HG03196 (cell line): ENCODE results near the gene ATP2A1.
A peak's percentile ranks its signal among the peaks of the same experiment; 100 is the strongest.
"Not testable (repeated sequence)": the region's sequence is repeated elsewhere in the genome, so short reads cannot be mapped to it uniquely, and the experiment has no call there.

Source experiments
- ATAC-seq: cut with Tn5 transposase; IDR thresholded peaks from one replicate; pipeline ENCODE4 v1.9.1; 2021; ENCODE audit not compliant: unreplicated experiment

ATP2A1 gene

GRCh38 chr16:28858421-28858820, 19.9 kb upstream of the ATP2A1 start:
- no peak for ATAC-seq

- ATAC-seq, result no peak
Observed at GRCh38 chr16:28859326-28859725, 19.0 kb upstream of the ATP2A1 start.

- no peak for ATAC-seq
Observed at GRCh38 chr16:28863929-28864793, 14.1 kb upstream of the ATP2A1 start.

- ATAC-seq, result no peak
Observed at GRCh38 chr16:28865001-28865688, 13.1 kb upstream of the ATP2A1 start.

GRCh38 chr16:28865722-28866453, 12.4 kb upstream of the ATP2A1 start:
- ATAC-seq, result no peak

GRCh38 chr16:28866454-28866804, 11.9 kb upstream of the ATP2A1 start:
- ATAC-seq, result no peak

GRCh38 chr16:28867241-28867640, 11.0 kb upstream of the ATP2A1 start:
- ATAC-seq, result no peak

GRCh38 chr16:28867646-28868045, 10.6 kb upstream of the ATP2A1 start:
- ATAC-seq, result not testable (repeated sequence)

- ATAC-seq, result no peak
Observed at GRCh38 chr16:28869201-28869600, 9.1 kb upstream of the ATP2A1 start.

GRCh38 chr16:28872952-28873351, 5.3 kb upstream of the ATP2A1 start:
- ATAC-seq, result no peak

GRCh38 chr16:28873543-28874201, 4.6 kb upstream of the ATP2A1 start:
- no peak for ATAC-seq

- no peak for ATAC-seq
Observed at GRCh38 chr16:28874406-28874805, 3.9 kb upstream of the ATP2A1 start.

- no peak for ATAC-seq
Observed at GRCh38 chr16:28875134-28876018, 2.9 kb upstream of the ATP2A1 start.

- ATAC-seq, result no peak
Observed at GRCh38 chr16:28876019-28876659, 2.1 kb upstream of the ATP2A1 start.

- ATAC-seq, result no peak
Observed at GRCh38 chr16:28876973-28877654, 1.2 kb upstream of the ATP2A1 start.

GRCh38 chr16:28877655-28878000, 660 bp upstream of the ATP2A1 start:
- ATAC-seq, result no peak

- ATAC-seq, result peak; percentile 27
Observed at GRCh38 chr16:28879261-28879840, 1.1 kb downstream of the ATP2A1 start.

GRCh38 chr16:28879841-28880588, 1.7 kb downstream of the ATP2A1 start:
- ATAC-seq, result peak; percentile 69
